Esophagus muscularis mucosa (tissue), 4 donors: ENCODE measurements around the gene NKPD1. TPM values are rescaled to one million over a fixed set of nuclear protein-coding genes. Genes with fewer than 3 reads are reported as not detected.

Source experiments
- DNase-seq: peaks from one replicate; pipeline ENCODE4 v3.0.0-alpha.2; 2017; ENCODE audit errors: extremely low spot score
- H3K27ac ChIP-seq, 4 donors: fragments of 200-600 bp; sonication (generic); replicated peaks in 1 of 4; 1 replicate in 3 of 4; 2 replicates in 1 of 4; pipeline ENCODE4 v1.5.1; 2016 to 2019; ENCODE audit warnings: mild to moderate bottlenecking in 1 of 4
- H3K27me3 ChIP-seq, 4 donors: fragments of 200-600 bp; sonication (generic); one replicate each; pipeline versions ENCODE4 v1.5.1 to v1.6.0; 2016 to 2019
- H3K36me3 ChIP-seq, 4 donors: fragments of 200-600 bp; sonication (generic); one replicate each; pipeline ENCODE4 v1.5.1; 2016 to 2019
- H3K4me1 ChIP-seq, 4 donors: fragments of 200-600 bp; sonication (generic); one replicate each; pipeline ENCODE4 v1.5.1; 2016 to 2019
- H3K4me3 ChIP-seq, 4 donors: fragments of 200-600 bp; sonication (generic); 1 replicate in 2 of 4; 2 replicates in 2 of 4; pipeline ENCODE4 v1.5.1; 2016 to 2019; ENCODE audit warnings: mild to moderate bottlenecking in 4 of 4, moderate library complexity in 1 of 4
- H3K9me3 ChIP-seq, 4 donors: fragments of 200-600 bp; sonication (generic); 1 replicate in 3 of 4; 2 replicates in 1 of 4; pipeline ENCODE4 v1.5.1; 2016 to 2019
- EP300 ChIP-seq: sonication (generic); formaldehyde crosslinking; IDR thresholded peaks from one replicate; pipeline ENCODE4 v1.6.1; 2017; ENCODE audit warnings: antibody characterized with exemption
- POLR2A ChIP-seq: fragments of 450-650 bp; IDR thresholded peaks from one replicate; pipeline ENCODE4 v1.6.1; 2017; ENCODE audit warnings: antibody characterized with exemption, moderate library complexity, mild to moderate bottlenecking, low read depth
- POLR2AphosphoS5 ChIP-seq, 2 donors: sonication (generic); formaldehyde crosslinking; IDR thresholded peaks; one replicate each; pipeline ENCODE4 v1.6.1; 2017; ENCODE audit warnings: antibody characterized with exemption in 2 of 2
- WGBS: methylation state at CpG from one replicate; pipeline ENCODE4 v1.1.5; 2018; 5-methylcytosine and 5-hydroxymethylcytosine counted together
- intact Hi-C: fragments of 100-400 bp; cut with DNase I; formaldehyde crosslinking; loops from one replicate; pipeline ENCODE4 v1.15.1; 2023
- total RNA-seq, 4 donors: library from RNA; depleted of rRNA; stranded (reverse); fragments of >200 nt; gene quantifications; one replicate each; pipeline versions ENCODE4 v1.1.0 to v1.2.1, GENCODE V29; 2016
- TF ChIP-seq, protein P1 (sequence below), 3 experiments: fragments of 200-600 bp in 2 of 3; fragments of 450-650 bp in 1 of 3; sonication (generic) in 2 of 3; IDR thresholded peaks; one replicate each; pipeline ENCODE4 v1.5.1; 2017 to 2019; ENCODE audit warnings: antibody characterized with exemption in 3 of 3, mild to moderate bottlenecking in 2 of 3, moderate library complexity in 1 of 3

The NKPD1 gene
- total RNA-seq, 4 donors from 2014 or later, result 0.26 TPM; not detected in 3

DNA sequence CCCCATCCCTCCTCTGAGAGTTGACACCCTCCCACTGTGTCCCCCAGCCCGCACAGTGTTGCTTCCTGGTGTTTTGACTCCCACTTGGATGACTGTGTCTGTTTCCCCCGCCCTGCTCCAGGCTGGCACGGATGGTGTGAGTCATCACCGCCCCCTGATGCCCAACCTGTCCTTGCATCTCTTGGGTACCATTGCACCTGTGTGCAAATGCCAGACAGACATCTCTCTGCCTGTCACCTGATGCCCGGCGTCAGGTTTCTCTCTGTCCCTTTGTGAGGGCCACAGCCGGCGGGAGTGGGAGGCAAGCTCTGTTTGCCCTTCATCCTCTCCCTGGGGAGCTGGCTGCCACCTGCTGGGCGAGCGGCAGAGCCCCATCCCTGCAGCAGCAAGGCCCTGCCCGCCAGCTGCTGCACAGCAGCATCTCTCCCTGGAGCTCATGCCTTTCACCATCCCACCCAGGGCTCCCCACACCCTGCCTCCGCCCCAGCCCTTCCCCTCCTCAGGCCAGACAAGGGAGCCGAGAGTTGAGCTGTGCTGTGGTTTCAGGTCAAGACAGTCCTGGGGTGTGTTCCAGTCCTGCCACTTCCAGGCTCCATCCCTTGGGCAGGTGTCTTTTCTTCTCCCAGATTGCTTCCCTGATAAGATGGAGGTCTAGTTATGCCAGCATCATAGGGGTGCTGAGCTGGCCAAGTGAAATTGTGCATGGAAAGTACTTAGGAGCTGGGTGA, 29.7 kb downstream of the NKPD1 start:
- 59% methylated on average over 12 of the region's 13 CpGs for WGBS
- Histone ChIP-seq H3K4me1 (peaks cover 0 to 8% (median 4%) of the 10 kb centered on the region in 4 donors), H3K36me3 (peaks cover 0 to 8% (median 0%) of the 10 kb centered on the region in 4 donors), H3K27ac (no peak overlapping the region), H3K4me3 (no peak overlapping the region), H3K27me3 (no peaks in the 10 kb centered on the region), H3K9me3 (no peaks in the 10 kb centered on the region)
- intact Hi-C loops, result no loop called here
- DNase-seq, result no peak
- no peak for TF ChIP-seq POLR2AphosphoS5 (IDR thresholded peaks at IDR 0.05)
- TF ChIP-seq, protein P1, sequence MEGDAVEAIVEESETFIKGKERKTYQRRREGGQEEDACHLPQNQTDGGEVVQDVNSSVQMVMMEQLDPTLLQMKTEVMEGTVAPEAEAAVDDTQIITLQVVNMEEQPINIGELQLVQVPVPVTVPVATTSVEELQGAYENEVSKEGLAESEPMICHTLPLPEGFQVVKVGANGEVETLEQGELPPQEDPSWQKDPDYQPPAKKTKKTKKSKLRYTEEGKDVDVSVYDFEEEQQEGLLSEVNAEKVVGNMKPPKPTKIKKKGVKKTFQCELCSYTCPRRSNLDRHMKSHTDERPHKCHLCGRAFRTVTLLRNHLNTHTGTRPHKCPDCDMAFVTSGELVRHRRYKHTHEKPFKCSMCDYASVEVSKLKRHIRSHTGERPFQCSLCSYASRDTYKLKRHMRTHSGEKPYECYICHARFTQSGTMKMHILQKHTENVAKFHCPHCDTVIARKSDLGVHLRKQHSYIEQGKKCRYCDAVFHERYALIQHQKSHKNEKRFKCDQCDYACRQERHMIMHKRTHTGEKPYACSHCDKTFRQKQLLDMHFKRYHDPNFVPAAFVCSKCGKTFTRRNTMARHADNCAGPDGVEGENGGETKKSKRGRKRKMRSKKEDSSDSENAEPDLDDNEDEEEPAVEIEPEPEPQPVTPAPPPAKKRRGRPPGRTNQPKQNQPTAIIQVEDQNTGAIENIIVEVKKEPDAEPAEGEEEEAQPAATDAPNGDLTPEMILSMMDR (IDR thresholded peaks at IDR 0.05), result no peak
- TF ChIP-seq POLR2A, result no peak
- TF ChIP-seq EP300, result no peak

GRCh38 chr19:45130236-45130635, 30.5 kb downstream of the NKPD1 start:
- Histone ChIP-seq H3K27me3 (no peaks in the 10 kb centered on the region), H3K4me3 (no peak overlapping the region)

DNA sequence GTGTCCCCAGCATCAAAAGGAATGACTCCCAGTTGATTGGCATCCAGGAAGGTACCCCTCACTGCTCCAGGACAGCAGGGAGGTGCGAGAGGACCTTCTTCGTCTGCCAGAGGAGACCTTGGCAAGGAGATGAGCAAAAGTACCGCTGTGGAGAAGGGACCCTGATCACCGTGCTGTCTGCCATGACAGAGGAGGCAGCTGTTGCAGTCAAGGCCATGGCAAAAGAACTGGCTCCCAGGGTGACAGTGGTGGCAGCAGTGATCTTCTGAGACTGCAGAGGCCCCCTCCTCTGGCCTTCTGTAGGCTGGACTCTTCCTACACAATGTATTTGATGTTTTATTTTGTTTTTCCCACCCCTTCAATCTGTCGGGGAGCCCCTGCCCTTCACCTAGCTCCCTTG, 32.0 kb downstream of the NKPD1 start:
- H3K4me3 ChIP-seq, result no peak overlapping the region
- 88% methylated on average over 5 of the region's 5 CpGs for WGBS
- DNase-seq, result no peak
- no peak for TF ChIP-seq POLR2A
- peaks cover 0 to 8% (median 0%) of the 10 kb centered on the region in 4 donors for H3K36me3 ChIP-seq
- intact Hi-C loops, result no loop called here
- no peaks in the 10 kb centered on the region for H3K27me3 ChIP-seq
- no peak overlapping the region for H3K27ac ChIP-seq
- H3K4me1 ChIP-seq, result peaks cover 0 to 15% (median 4%) of the 10 kb centered on the region in 4 donors
- H3K9me3 ChIP-seq, result no peaks in the 10 kb centered on the region

More at GRCh38 chr19:45130236-45130635, 30.5 kb downstream of the NKPD1 start:
- H3K27ac ChIP-seq, result no peak overlapping the region
- intact Hi-C loops, result no loop called here
- peaks cover 0 to 8% (median 0%) of the 10 kb centered on the region in 4 donors for H3K36me3 ChIP-seq
- no peak for DNase-seq
- H3K4me1 ChIP-seq, result peaks cover 0 to 15% (median 4%) of the 10 kb centered on the region in 4 donors
- H3K9me3 ChIP-seq, result no peaks in the 10 kb centered on the region
- 90% methylated on average over 10 of the region's 13 CpGs for WGBS
- TF ChIP-seq EP300, result no peak
- TF ChIP-seq POLR2AphosphoS5 (IDR thresholded peaks at IDR 0.05), result no peak

GRCh38 chr19:45128146-45128545, 32.6 kb downstream of the NKPD1 start:
- WGBS, result 90% methylated on average over 5 of the region's 5 CpGs
- Histone ChIP-seq H3K9me3 (no peaks in the 10 kb centered on the region), H3K4me1 (peaks cover 0 to 15% (median 4%) of the 10 kb centered on the region in 4 donors), H3K27ac (no peak overlapping the region), H3K36me3 (peaks cover 0 to 8% (median 0%) of the 10 kb centered on the region in 4 donors), H3K27me3 (no peaks in the 10 kb centered on the region), H3K4me3 (no peak overlapping the region)
- intact Hi-C loops, result no loop called here
- DNase-seq, result no peak
- TF ChIP-seq EP300, result no peak
- no peak for TF ChIP-seq POLR2AphosphoS5 (IDR thresholded peaks at IDR 0.05)
- TF ChIP-seq, protein P1 (IDR thresholded peaks at IDR 0.05), result no peak
- no peak for TF ChIP-seq POLR2A

GRCh38 chr19:45126654-45127053, 34.1 kb downstream of the NKPD1 start:
- DNase-seq, result no peak
- TF ChIP-seq POLR2AphosphoS5 (IDR thresholded peaks at IDR 0.05), result no peak
- intact Hi-C loops, result no loop called here
- 96% methylated on average over 7 of the region's 7 CpGs for WGBS
- H3K4me1 ChIP-seq, result peaks cover 0 to 15% (median 4%) of the 10 kb centered on the region in 4 donors
- no peak overlapping the region for H3K4me3 ChIP-seq
- H3K9me3 ChIP-seq, result no peaks in the 10 kb centered on the region
- H3K27me3 ChIP-seq, result no peaks in the 10 kb centered on the region
- H3K36me3 ChIP-seq, result peaks cover 0 to 8% (median 0%) of the 10 kb centered on the region in 4 donors
- no peak overlapping the region for H3K27ac ChIP-seq

GRCh38 chr19:45125975-45126493, 34.7 kb downstream of the NKPD1 start:
- no peak overlapping the region for H3K4me3 ChIP-seq
- DNase-seq, result no peak
- H3K4me1 ChIP-seq, result peaks cover 0 to 15% (median 4%) of the 10 kb centered on the region in 4 donors
- TF ChIP-seq, protein P1 (IDR thresholded peaks at IDR 0.05), result peak; percentile 39 to 59 (median 44)
- TF ChIP-seq EP300 (no peak), POLR2AphosphoS5 (IDR thresholded peaks at IDR 0.05) (no peak), POLR2A (no peak)
- intact Hi-C loops, result no loop called here
- H3K27me3 ChIP-seq, result no peaks in the 10 kb centered on the region
- WGBS, result 81% methylated on average over 6 of the region's 12 CpGs
- H3K27ac ChIP-seq, result no peak overlapping the region
- H3K36me3 ChIP-seq, result peaks cover 0 to 8% (median 0%) of the 10 kb centered on the region in 4 donors
- no peaks in the 10 kb centered on the region for H3K9me3 ChIP-seq
